ENCODE data around the gene C14orf119.

C14orf119 gene

DNA sequence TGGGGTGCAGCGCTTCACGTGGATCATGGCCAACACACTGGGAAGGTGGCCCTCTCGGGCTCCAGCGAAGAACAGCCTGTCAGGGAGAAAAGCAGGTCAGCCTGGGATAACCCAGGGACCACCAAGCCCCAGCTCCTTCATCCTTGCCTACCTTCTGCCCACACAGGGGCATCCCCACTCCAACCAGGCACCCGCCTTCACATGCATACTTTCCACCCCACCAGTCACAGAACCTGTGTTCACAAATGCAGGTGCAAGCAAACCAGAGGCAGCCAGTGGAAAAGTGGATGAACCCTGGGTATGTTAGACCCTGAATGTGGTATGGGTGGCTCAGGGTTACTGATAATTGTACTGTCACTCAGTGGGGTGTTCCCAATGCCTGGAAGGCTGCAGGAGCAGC, 36.2 kb downstream of the C14orf119 start:
- Mint-ChIP-seq H3K27ac (no peak overlapping the region), H3K27me3 (no peaks in the 10 kb centered on the region), H3K36me3 (peaks cover 2% of the 10 kb centered on the region), H3K4me1 (ENCODE audit: low read depth) (no peaks in the 10 kb centered on the region), H3K9me3 (ENCODE audit: low read depth) (no peaks in the 10 kb centered on the region), H3K4me3 (no peak overlapping the region)

GRCh38 chr14:23132970-23133369, 37.7 kb downstream of the C14orf119 start:
- no peaks in the 10 kb centered on the region for H3K9me3 Mint-ChIP-seq (ENCODE audit: low read depth)
- no peaks in the 10 kb centered on the region for H3K27me3 Mint-ChIP-seq
- H3K27ac Mint-ChIP-seq, result no peak overlapping the region
- no peak overlapping the region for H3K4me3 Mint-ChIP-seq
- peaks cover 2% of the 10 kb centered on the region for H3K36me3 Mint-ChIP-seq
- no peaks in the 10 kb centered on the region for H3K4me1 Mint-ChIP-seq (ENCODE audit: low read depth)

DNA sequence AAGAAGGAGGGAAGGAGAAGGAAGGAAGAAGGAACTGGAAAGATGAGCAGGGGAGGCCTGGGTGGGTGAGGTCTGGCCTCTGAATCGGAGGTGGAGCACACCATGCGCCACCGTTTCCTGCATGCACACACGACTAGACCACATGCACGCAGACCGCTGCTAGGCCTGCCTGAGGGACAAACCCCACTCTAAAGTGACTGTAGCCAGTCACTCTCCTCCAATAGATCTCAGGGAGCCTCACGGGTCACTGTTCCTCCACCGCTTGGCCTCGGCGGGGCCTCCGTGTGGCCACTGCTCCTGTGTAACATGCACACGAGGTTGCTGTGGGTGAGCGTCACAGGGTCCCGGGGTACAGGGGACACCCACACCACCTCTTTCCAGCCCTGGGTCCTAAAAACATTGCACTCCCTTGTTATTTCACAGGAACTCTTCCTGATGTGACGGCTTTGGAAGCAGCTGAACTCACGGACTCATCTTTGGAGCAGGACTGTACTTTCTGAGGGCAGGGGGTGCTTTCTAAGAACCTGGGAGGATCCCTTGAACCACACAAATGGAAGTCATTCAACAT, 41.3 kb downstream of the C14orf119 start:
- Mint-ChIP-seq H3K4me1 (ENCODE audit: low read depth) (no peaks in the 10 kb centered on the region), H3K27ac (no peak overlapping the region), H3K4me3 (no peak overlapping the region), H3K36me3 (no peaks in the 10 kb centered on the region), H3K27me3 (no peaks in the 10 kb centered on the region), H3K9me3 (ENCODE audit: low read depth) (no peaks in the 10 kb centered on the region)

DNA sequence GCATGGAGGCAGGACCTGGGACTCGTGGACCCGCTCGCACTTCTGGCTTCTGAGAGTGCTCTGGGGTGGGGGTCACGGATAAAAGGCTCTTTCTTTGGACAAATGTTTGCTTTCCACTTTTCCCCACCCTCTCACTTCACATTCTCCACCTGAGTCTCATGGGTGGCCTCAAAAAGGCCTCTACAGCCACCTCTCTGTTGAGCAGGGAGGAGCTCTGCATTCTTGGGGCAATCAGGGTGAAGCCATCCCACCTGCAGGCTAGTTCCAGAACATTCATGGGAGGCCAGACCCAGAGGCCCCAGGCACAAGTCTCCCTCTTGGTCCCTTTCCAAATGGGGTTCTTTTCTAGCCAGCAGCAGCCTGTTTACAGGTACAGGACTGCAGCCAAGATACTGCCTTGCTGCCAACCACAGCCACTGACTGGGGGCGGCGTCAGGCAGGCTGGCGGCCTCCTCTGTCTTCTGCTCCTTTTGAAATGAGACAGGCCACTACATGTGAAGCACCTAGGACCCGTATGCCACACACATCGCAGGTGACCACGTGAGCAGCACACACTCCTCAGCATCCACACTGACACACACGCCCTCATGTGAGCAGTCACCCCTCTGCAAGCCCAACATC, 42.0 kb downstream of the C14orf119 start:
- no peak overlapping the region for H3K4me3 Mint-ChIP-seq
- H3K9me3 Mint-ChIP-seq (ENCODE audit: low read depth), result no peaks in the 10 kb centered on the region
- no peaks in the 10 kb centered on the region for H3K4me1 Mint-ChIP-seq (ENCODE audit: low read depth)
- no peak overlapping the region for H3K27ac Mint-ChIP-seq
- H3K36me3 Mint-ChIP-seq, result no peaks in the 10 kb centered on the region
- H3K27me3 Mint-ChIP-seq, result no peaks in the 10 kb centered on the region

DNA sequence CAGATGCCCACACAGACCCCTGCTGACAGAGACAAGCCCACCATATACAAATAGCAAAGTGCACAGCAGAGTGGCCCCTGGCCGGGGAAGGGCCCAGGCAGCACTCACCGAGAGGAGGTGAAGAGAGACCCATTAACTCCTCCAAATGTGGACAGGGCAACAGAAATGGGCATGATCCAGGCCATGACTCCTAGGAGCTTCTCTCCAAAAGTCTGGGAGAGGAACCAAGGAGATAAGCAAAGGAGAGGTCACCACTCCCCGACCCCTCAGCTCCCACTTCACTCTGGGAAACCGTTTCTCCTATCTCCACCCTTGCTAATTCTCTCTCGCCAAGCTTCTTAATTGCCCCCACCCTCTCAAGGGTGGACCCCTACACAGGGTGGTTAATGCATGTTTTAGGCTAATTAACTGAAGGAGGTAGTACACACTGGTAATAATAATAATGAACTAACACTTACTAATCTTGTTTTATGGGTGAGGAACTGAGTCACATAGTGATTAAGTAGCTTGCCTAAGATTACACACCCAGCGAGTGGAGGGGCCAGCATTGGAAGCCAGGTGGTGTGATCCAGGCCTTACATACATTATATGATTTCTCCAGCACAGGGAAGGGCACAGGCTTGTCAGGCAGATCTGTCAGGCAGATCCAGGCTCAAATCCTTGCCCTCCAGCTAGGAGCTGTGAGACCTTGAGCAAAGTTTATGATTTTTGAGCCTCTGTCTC, 42.7 kb downstream of the C14orf119 start:
- Mint-ChIP-seq H3K4me3 (no peak overlapping the region), H3K9me3 (ENCODE audit: low read depth) (no peaks in the 10 kb centered on the region), H3K27me3 (no peaks in the 10 kb centered on the region), H3K36me3 (no peaks in the 10 kb centered on the region), H3K4me1 (ENCODE audit: low read depth) (no peaks in the 10 kb centered on the region), H3K27ac (no peak overlapping the region)

DNA sequence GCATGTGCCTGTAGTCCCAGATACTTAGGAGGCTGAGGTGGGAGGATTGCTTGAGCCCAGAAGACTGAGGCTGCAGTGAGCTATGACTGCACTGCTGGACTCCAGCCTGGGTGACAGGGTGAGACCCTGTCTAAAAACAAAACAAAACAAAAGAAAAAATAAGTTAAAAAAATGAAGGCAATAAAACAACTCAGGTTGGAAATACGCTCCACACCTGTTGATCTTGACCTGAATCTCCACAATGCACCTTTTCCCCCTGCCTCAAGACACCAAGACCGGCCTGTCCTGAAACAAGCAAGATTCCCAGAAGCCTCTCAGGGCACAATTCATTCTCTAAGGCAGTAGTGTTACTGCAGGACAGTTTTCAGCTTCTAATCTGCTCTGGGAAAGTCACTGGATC, 44.6 kb downstream of the C14orf119 start:
- no peaks in the 10 kb centered on the region for H3K27me3 Mint-ChIP-seq

DNA sequence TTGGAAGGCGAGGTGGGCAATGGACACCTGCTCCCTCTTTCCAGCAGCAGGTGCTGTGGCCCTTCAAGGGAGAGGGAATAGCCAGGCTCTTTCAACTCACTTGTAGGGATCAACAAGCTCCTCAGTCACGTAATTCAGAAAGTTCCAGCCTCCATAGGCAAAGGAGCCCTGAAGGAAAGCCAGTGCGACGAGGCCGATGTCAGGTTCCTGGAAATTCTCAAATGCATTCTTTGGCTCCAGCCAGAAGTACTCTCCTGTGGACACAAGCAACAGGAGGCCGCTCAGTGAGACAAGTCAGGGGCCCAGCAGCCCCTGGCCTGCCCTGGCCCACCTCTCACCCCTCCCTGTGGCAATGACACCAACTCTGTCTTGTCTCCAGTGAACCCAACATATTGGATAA, 45.1 kb downstream of the C14orf119 start:
- Mint-ChIP-seq H3K27ac (no peak overlapping the region), H3K4me3 (no peak overlapping the region), H3K9me3 (ENCODE audit: low read depth) (no peaks in the 10 kb centered on the region), H3K4me1 (ENCODE audit: low read depth) (no peaks in the 10 kb centered on the region), H3K27me3 (no peaks in the 10 kb centered on the region), H3K36me3 (no peaks in the 10 kb centered on the region)

More for the DNA sequence above, 44.6 kb downstream of the C14orf119 start:
- Mint-ChIP-seq H3K27ac (no peak overlapping the region), H3K9me3 (ENCODE audit: low read depth) (no peaks in the 10 kb centered on the region), H3K4me3 (no peak overlapping the region), H3K4me1 (ENCODE audit: low read depth) (no peaks in the 10 kb centered on the region), H3K36me3 (no peaks in the 10 kb centered on the region)

DNA sequence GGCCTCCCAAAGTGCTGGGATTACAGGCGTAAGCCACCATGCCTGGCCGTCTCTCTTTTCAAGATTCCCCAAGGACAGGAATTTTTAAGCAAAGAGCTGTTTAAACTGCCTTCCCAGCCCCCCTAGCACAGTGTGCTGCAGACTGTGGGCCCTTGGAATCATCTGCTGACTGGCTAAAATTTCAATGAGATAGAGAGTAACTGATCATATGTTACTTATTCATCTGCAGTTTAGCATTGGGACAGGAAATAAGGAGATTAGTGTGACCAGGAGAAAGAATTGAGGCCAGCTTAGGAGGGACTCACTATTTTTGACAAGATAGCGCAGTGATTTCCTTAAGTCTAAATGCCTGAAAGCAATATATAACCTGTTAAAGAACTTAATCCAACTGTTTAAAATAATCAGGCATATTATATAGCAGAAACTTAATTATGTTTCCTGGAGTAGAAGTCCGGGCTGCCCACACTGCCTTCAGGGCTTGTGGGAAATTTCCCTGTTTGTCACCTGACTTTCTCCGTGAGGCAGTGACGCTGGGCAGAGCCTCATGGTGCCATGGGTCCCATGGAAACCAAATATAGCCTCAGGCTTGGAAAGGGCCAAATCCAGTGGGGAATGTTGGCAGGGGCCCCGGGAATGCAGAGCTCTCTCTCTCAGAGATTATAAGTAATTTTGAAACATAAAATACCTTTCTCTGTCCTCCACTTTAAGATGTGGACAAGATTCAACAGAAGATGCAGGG, 46.6 kb downstream of the C14orf119 start:
- Mint-ChIP-seq H3K27me3 (no peaks in the 10 kb centered on the region), H3K36me3 (no peaks in the 10 kb centered on the region), H3K4me1 (ENCODE audit: low read depth) (no peaks in the 10 kb centered on the region), H3K9me3 (ENCODE audit: low read depth) (no peaks in the 10 kb centered on the region), H3K4me3 (no peak overlapping the region), H3K27ac (no peak overlapping the region)

DNA sequence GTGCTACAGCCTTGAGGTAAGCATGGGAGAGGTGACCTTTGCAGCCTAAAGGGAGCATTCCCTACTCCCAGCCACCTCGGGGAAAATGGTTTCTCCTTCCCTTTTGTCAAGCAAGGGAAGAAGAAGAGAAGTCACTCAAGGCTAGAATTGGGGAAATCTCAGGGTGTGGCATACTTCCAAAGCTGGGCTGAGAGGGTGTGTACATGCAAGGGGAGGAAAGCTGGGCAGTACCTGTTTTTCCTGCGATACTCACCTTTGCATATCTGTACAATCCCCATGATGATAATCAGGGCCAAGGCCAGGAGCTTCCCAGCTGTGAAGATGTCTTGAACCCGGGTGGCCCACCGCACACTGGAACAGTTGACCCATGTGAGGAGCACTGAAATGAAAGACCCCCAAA, 47.5 kb downstream of the C14orf119 start:
- H3K9me3 Mint-ChIP-seq (ENCODE audit: low read depth), result no peaks in the 10 kb centered on the region
- H3K27me3 Mint-ChIP-seq, result no peaks in the 10 kb centered on the region
- H3K4me1 Mint-ChIP-seq (ENCODE audit: low read depth), result no peaks in the 10 kb centered on the region
- no peak overlapping the region for H3K4me3 Mint-ChIP-seq
- H3K27ac Mint-ChIP-seq, result no peak overlapping the region
- no peaks in the 10 kb centered on the region for H3K36me3 Mint-ChIP-seq

DNA sequence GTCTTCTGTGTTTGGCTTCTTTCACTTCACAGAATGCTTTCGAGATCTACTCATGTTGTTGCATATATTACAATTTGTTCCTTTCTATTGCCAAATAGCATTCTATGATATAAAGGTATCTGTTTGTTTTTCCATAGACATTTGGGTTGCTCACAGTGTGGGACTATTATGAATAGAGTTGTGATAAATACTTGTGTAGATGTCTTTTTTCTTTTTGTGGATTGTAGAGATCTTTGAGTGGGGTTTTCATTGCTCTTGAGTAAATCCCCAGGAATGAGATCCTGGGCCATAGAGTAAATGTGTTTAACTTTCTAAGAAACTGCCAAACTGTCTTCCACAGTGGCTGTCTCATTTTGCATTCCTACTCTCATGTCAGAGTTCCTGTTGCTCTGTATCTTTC, 48.6 kb downstream of the C14orf119 start:
- Mint-ChIP-seq H3K4me1 (ENCODE audit: low read depth) (no peaks in the 10 kb centered on the region), H3K27ac (no peak overlapping the region), H3K4me3 (no peak overlapping the region), H3K27me3 (no peaks in the 10 kb centered on the region), H3K36me3 (no peaks in the 10 kb centered on the region), H3K9me3 (ENCODE audit: low read depth) (no peaks in the 10 kb centered on the region)

DNA sequence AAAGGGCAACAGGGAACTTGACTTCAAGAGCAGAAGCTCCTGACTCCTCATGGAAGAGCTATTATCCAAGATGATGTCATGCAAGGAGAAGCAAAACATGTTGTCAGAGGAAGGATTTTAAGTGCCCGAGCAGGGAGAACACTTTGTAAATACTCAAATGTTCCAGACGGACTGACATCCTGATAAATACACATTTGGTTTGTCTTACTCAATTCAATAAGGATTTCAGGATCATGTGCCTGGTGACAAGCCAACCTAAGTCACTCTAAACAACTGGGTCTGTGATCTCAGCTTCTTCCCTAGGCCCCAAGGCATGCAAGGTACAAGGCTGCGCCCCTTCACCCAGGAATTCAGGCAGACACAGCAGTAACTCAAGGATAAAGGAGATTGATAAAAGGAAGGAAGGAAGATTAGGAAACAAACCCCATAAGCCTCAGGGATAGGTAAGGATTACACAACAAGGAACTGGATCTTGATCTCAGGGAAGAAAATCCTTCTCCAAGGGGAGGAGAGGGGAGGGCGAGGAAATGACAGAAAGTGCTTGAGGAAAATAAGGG, 50.6 kb downstream of the C14orf119 start:
- no peaks in the 10 kb centered on the region for H3K9me3 Mint-ChIP-seq (ENCODE audit: low read depth)
- no peak overlapping the region for H3K4me3 Mint-ChIP-seq
- H3K27me3 Mint-ChIP-seq, result no peaks in the 10 kb centered on the region
- H3K4me1 Mint-ChIP-seq (ENCODE audit: low read depth), result no peaks in the 10 kb centered on the region
- no peaks in the 10 kb centered on the region for H3K36me3 Mint-ChIP-seq
- no peak overlapping the region for H3K27ac Mint-ChIP-seq

DNA sequence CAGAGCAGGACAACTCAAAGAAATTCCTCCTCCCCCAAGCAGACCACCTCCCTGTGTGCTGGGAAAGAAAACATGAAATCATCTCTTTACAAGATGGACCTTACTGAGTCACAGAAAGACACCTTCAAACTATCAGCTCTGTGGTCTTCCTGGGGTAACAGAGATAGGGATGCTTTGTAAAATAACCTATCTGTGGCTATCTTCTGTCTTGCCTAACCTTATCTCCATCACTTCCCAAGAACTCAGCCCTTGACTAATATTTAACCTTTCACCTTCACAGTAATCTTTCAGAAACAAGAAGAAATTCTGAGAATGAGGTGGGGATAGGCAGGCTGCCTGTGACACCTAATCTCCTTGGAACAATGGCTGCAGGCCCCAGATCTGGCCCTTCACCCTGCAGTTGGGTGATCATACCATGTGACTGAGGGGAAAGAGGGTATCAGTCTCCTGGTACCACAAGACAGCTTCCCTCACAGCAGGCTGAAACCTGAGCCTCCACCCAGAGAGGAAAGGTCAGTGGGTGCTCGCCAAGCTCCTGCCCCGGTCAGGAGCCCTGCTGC, 51.1 kb downstream of the C14orf119 start:
- no peaks in the 10 kb centered on the region for H3K9me3 Mint-ChIP-seq (ENCODE audit: low read depth)
- no peaks in the 10 kb centered on the region for H3K36me3 Mint-ChIP-seq
- no peak overlapping the region for H3K27ac Mint-ChIP-seq
- H3K27me3 Mint-ChIP-seq, result no peaks in the 10 kb centered on the region
- H3K4me3 Mint-ChIP-seq, result no peak overlapping the region
- H3K4me1 Mint-ChIP-seq (ENCODE audit: low read depth), result no peaks in the 10 kb centered on the region

DNA sequence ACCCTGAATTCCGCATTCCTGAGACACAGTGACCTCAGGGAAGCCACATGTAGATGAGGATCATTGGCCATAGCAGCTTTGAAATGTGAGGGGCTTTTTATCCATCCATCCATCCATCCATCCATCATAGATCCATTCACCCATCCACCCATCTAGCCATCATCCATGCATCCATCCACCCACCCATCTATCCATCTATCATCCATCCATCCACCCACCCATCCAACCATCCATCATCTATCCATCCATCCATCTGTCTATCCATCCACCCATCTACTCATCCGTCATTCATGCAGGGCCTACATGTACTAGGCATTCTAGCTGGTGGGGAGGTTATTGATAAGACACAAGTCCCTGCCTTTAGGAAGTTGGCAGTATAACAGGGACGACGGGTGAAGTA, 51.7 kb downstream of the C14orf119 start:
- Mint-ChIP-seq H3K27me3 (no peaks in the 10 kb centered on the region), H3K27ac (no peak overlapping the region), H3K4me1 (ENCODE audit: low read depth) (no peaks in the 10 kb centered on the region), H3K36me3 (no peaks in the 10 kb centered on the region), H3K9me3 (ENCODE audit: low read depth) (no peaks in the 10 kb centered on the region), H3K4me3 (no peak overlapping the region)

DNA sequence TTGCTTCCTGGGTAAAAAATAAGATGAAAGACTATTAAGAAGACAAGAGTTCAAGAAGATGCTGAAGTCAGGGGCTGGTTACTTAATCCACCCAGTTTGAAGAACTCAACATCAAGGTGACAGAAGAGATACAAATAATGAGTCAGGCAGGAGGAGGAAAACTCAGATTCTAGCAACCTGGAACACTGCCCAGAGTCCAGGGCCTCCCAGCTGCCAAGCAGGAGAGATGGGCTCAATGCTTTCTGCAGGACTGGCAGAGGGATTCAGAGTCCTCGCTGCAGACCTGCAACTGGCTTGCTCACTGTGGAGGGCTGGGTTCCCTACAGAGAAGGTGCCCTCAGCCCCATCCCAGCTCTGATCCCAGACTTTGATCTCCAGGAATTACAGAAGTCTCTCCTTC, 52.4 kb downstream of the C14orf119 start:
- no peaks in the 10 kb centered on the region for H3K36me3 Mint-ChIP-seq
- no peaks in the 10 kb centered on the region for H3K9me3 Mint-ChIP-seq (ENCODE audit: low read depth)
- no peak overlapping the region for H3K27ac Mint-ChIP-seq
- H3K27me3 Mint-ChIP-seq, result no peaks in the 10 kb centered on the region
- no peak overlapping the region for H3K4me3 Mint-ChIP-seq
- peaks cover under 1% of the 10 kb centered on the region for H3K4me1 Mint-ChIP-seq (ENCODE audit: low read depth)

Data from activated naive CD8-positive, alpha-beta T cell (primary cell).